ENCODE data around the gene NRG3. TPM values are rescaled to one million over a fixed set of nuclear protein-coding genes. Genes with fewer than 3 reads are reported as not detected.

NRG3 gene
- total and polyA plus RNA-seq, 5 donors from 2014 or later = not detected

GRCh38 chr10:82813856-82814255 is 938.9 kb downstream of the NRG3 start:
- peaks cover 4 to 5% of the 10 kb centered on the region in 2 experiments for H3K9me3 ChIP-seq (ENCODE audit: control insufficient read depth in 2 of 2, low read length in 2 of 2)
- no peak overlapping the region for H3K4me3 ChIP-seq (ENCODE audit: low read depth, low read length)
- no peak overlapping the region for H3K27ac Mint-ChIP-seq
- no peaks in the 10 kb centered on the region for H3K27me3 ChIP-seq (ENCODE audit: control insufficient read depth, insufficient read depth, low read length)
- H3K4me1 Mint-ChIP-seq = no peaks in the 10 kb centered on the region
- H3K36me3 Mint-ChIP-seq = no peaks in the 10 kb centered on the region
- H3K4me1 ChIP-seq (ENCODE audit: control insufficient read depth, insufficient read depth, low read length, poor library complexity, severe bottlenecking) = no peaks in the 10 kb centered on the region
- H3K27me3 Mint-ChIP-seq = no peaks in the 10 kb centered on the region
- no peak overlapping the region for H3K4me3 Mint-ChIP-seq
- no peaks in the 10 kb centered on the region for H3K36me3 ChIP-seq (ENCODE audit: control insufficient read depth, insufficient read depth, low read length)
- H3K27ac ChIP-seq (ENCODE audit: insufficient read depth, low read length, poor library complexity, severe bottlenecking) = no peak overlapping the region
- H3K9me3 Mint-ChIP-seq = peaks cover 0 to 24% (median 4%) of the 10 kb centered on the region in 7 donors
- ATAC-seq (ENCODE audit: low read depth in 2 of 2) = no peak
- DNase-seq = no peak

GRCh38 chr10:82814635-82815034 is 939.6 kb downstream of the NRG3 start:
- H3K27ac Mint-ChIP-seq = no peak overlapping the region
- ATAC-seq (ENCODE audit: low read depth in 2 of 2) (no peak), DNase-seq (no peak)

GRCh38 chr10:82815680-82816079 is 940.7 kb downstream of the NRG3 start:
- Histone ChIP-seq H3K27ac (ENCODE audit: insufficient read depth, low read length, poor library complexity, severe bottlenecking) (no peak overlapping the region), H3K4me3 (ENCODE audit: low read depth, low read length) (no peak overlapping the region), H3K27me3 (ENCODE audit: control insufficient read depth, insufficient read depth, low read length) (no peaks in the 10 kb centered on the region), H3K36me3 (ENCODE audit: control insufficient read depth, insufficient read depth, low read length) (no peaks in the 10 kb centered on the region), H3K9me3 (ENCODE audit: control insufficient read depth in 2 of 2, low read length in 2 of 2) (peaks cover 4 to 5% of the 10 kb centered on the region in 2 experiments), H3K4me1 (ENCODE audit: control insufficient read depth, insufficient read depth, low read length, poor library complexity, severe bottlenecking) (no peaks in the 10 kb centered on the region)
- no peaks in the 10 kb centered on the region for H3K27me3 Mint-ChIP-seq
- no peaks in the 10 kb centered on the region for H3K36me3 Mint-ChIP-seq
- DNase-seq (no peak), ATAC-seq (ENCODE audit: low read depth in 2 of 2) (no peak)
- H3K4me1 Mint-ChIP-seq = no peaks in the 10 kb centered on the region
- H3K9me3 Mint-ChIP-seq = peaks cover 1 to 25% (median 5%) of the 10 kb centered on the region in 7 donors
- no peak overlapping the region for H3K4me3 Mint-ChIP-seq
- H3K27ac Mint-ChIP-seq = no peak overlapping the region

More at GRCh38 chr10:82814635-82815034, 939.6 kb downstream of the NRG3 start:
- Histone ChIP-seq H3K36me3 (ENCODE audit: control insufficient read depth, insufficient read depth, low read length) (no peaks in the 10 kb centered on the region), H3K27ac (ENCODE audit: insufficient read depth, low read length, poor library complexity, severe bottlenecking) (no peak overlapping the region), H3K4me3 (ENCODE audit: low read depth, low read length) (no peak overlapping the region), H3K27me3 (ENCODE audit: control insufficient read depth, insufficient read depth, low read length) (no peaks in the 10 kb centered on the region), H3K4me1 (ENCODE audit: control insufficient read depth, insufficient read depth, low read length, poor library complexity, severe bottlenecking) (no peaks in the 10 kb centered on the region), H3K9me3 (ENCODE audit: control insufficient read depth in 2 of 2, low read length in 2 of 2) (peaks cover 4 to 5% of the 10 kb centered on the region in 2 experiments)
- peaks cover 1 to 26% (median 3%) of the 10 kb centered on the region in 7 donors for H3K9me3 Mint-ChIP-seq
- H3K27me3 Mint-ChIP-seq = no peaks in the 10 kb centered on the region
- H3K4me3 Mint-ChIP-seq = no peak overlapping the region
- H3K36me3 Mint-ChIP-seq = no peaks in the 10 kb centered on the region
- H3K4me1 Mint-ChIP-seq = no peaks in the 10 kb centered on the region

- no peak overlapping the region for H3K27ac ChIP-seq (ENCODE audit: insufficient read depth, low read length, poor library complexity, severe bottlenecking)
- no peak for ATAC-seq (ENCODE audit: low read depth in 2 of 2)
- DNase-seq = no peak
- Mint-ChIP-seq H3K27me3 (no peaks in the 10 kb centered on the region), H3K9me3 (peaks cover 1 to 22% (median 5%) of the 10 kb centered on the region in 7 donors), H3K27ac (no peak overlapping the region), H3K36me3 (no peaks in the 10 kb centered on the region), H3K4me3 (no peak overlapping the region), H3K4me1 (no peaks in the 10 kb centered on the region)
- peaks cover 2 to 4% of the 10 kb centered on the region in 2 experiments for H3K9me3 ChIP-seq (ENCODE audit: control insufficient read depth in 2 of 2, low read length in 2 of 2)
- H3K27me3 ChIP-seq (ENCODE audit: control insufficient read depth, insufficient read depth, low read length) = no peaks in the 10 kb centered on the region
- no peaks in the 10 kb centered on the region for H3K4me1 ChIP-seq (ENCODE audit: control insufficient read depth, insufficient read depth, low read length, poor library complexity, severe bottlenecking)
- H3K36me3 ChIP-seq (ENCODE audit: control insufficient read depth, insufficient read depth, low read length) = no peaks in the 10 kb centered on the region
- H3K4me3 ChIP-seq (ENCODE audit: low read depth, low read length) = no peak overlapping the region
These were observed 942.9 kb downstream of the NRG3 start for GRCh38 chr10:82817676-82818422.

- H3K27ac Mint-ChIP-seq = no peak overlapping the region
- H3K36me3 Mint-ChIP-seq = no peaks in the 10 kb centered on the region
- DNase-seq = no peak
- H3K9me3 ChIP-seq (ENCODE audit: control insufficient read depth in 2 of 2, low read length in 2 of 2) = peaks cover 0 to 2% of the 10 kb centered on the region in 2 experiments
- H3K9me3 Mint-ChIP-seq = peaks cover 0 to 9% (median 2%) of the 10 kb centered on the region in 7 donors
- no peak overlapping the region for H3K4me3 ChIP-seq (ENCODE audit: low read depth, low read length)
- no peak for ATAC-seq (ENCODE audit: low read depth in 2 of 2)
- H3K4me3 Mint-ChIP-seq = no peak overlapping the region
- no peaks in the 10 kb centered on the region for H3K27me3 ChIP-seq (ENCODE audit: control insufficient read depth, insufficient read depth, low read length)
- H3K36me3 ChIP-seq (ENCODE audit: control insufficient read depth, insufficient read depth, low read length) = no peaks in the 10 kb centered on the region
- no peaks in the 10 kb centered on the region for H3K4me1 Mint-ChIP-seq
- H3K27me3 Mint-ChIP-seq = no peaks in the 10 kb centered on the region
- no peak overlapping the region for H3K27ac ChIP-seq (ENCODE audit: insufficient read depth, low read length, poor library complexity, severe bottlenecking)
- no peaks in the 10 kb centered on the region for H3K4me1 ChIP-seq (ENCODE audit: control insufficient read depth, insufficient read depth, low read length, poor library complexity, severe bottlenecking)
These were observed 946.0 kb downstream of the NRG3 start for GRCh38 chr10:82821043-82821442.

GRCh38 chr10:82826132-82826531 is 951.1 kb downstream of the NRG3 start:
- no peaks in the 10 kb centered on the region for H3K27me3 Mint-ChIP-seq

GRCh38 chr10:82827901-82828300 is 952.9 kb downstream of the NRG3 start:
- no peaks in the 10 kb centered on the region for H3K4me1 ChIP-seq (ENCODE audit: control insufficient read depth, insufficient read depth, low read length, poor library complexity, severe bottlenecking)
- DNase-seq (no peak), ATAC-seq (ENCODE audit: low read depth in 2 of 2) (no peak)
- no peak overlapping the region for H3K4me3 Mint-ChIP-seq
- H3K4me3 ChIP-seq (ENCODE audit: low read depth, low read length) = no peak overlapping the region
- no peaks in the 10 kb centered on the region for H3K4me1 Mint-ChIP-seq
- peaks cover 0 to 3% of the 10 kb centered on the region in 2 experiments for H3K9me3 ChIP-seq (ENCODE audit: control insufficient read depth in 2 of 2, low read length in 2 of 2)
- no peaks in the 10 kb centered on the region for H3K27me3 Mint-ChIP-seq
- H3K36me3 ChIP-seq (ENCODE audit: control insufficient read depth, insufficient read depth, low read length) = no peaks in the 10 kb centered on the region
- no peaks in the 10 kb centered on the region for H3K27me3 ChIP-seq (ENCODE audit: control insufficient read depth, insufficient read depth, low read length)
- H3K9me3 Mint-ChIP-seq = peaks cover 0 to 10% (median 0%) of the 10 kb centered on the region in 7 donors
- H3K36me3 Mint-ChIP-seq = no peaks in the 10 kb centered on the region
- no peak overlapping the region for H3K27ac ChIP-seq (ENCODE audit: insufficient read depth, low read length, poor library complexity, severe bottlenecking)
- H3K27ac Mint-ChIP-seq = no peak overlapping the region

More at GRCh38 chr10:82826132-82826531, 951.1 kb downstream of the NRG3 start:
- no peak for DNase-seq
- ATAC-seq (ENCODE audit: low read depth in 2 of 2) = no peak
- peaks cover 0 to 3% of the 10 kb centered on the region in 2 experiments for H3K9me3 ChIP-seq (ENCODE audit: control insufficient read depth in 2 of 2, low read length in 2 of 2)
- no peak overlapping the region for H3K4me3 Mint-ChIP-seq
- no peaks in the 10 kb centered on the region for H3K4me1 ChIP-seq (ENCODE audit: control insufficient read depth, insufficient read depth, low read length, poor library complexity, severe bottlenecking)
- no peak overlapping the region for H3K27ac Mint-ChIP-seq
- no peak overlapping the region for H3K4me3 ChIP-seq (ENCODE audit: low read depth, low read length)
- H3K4me1 Mint-ChIP-seq = no peaks in the 10 kb centered on the region
- H3K9me3 Mint-ChIP-seq = peaks cover 0 to 10% (median 0%) of the 10 kb centered on the region in 7 donors
- no peaks in the 10 kb centered on the region for H3K27me3 ChIP-seq (ENCODE audit: control insufficient read depth, insufficient read depth, low read length)
- H3K36me3 ChIP-seq (ENCODE audit: control insufficient read depth, insufficient read depth, low read length) = no peaks in the 10 kb centered on the region
- H3K36me3 Mint-ChIP-seq = no peaks in the 10 kb centered on the region
- H3K27ac ChIP-seq (ENCODE audit: insufficient read depth, low read length, poor library complexity, severe bottlenecking) = no peak overlapping the region

- DNase-seq (no peak), ATAC-seq (ENCODE audit: low read depth in 2 of 2) (no peak)
- Mint-ChIP-seq H3K27me3 (peaks cover 5% of the 10 kb centered on the region), H3K9me3 (peaks cover 0 to 19% (median 5%) of the 10 kb centered on the region in 7 donors), H3K4me3 (no peak overlapping the region), H3K27ac (no peak overlapping the region), H3K4me1 (no peaks in the 10 kb centered on the region), H3K36me3 (no peaks in the 10 kb centered on the region)
- Histone ChIP-seq H3K27me3 (ENCODE audit: control insufficient read depth, insufficient read depth, low read length) (no peaks in the 10 kb centered on the region), H3K4me3 (ENCODE audit: low read depth, low read length) (no peak overlapping the region), H3K4me1 (ENCODE audit: control insufficient read depth, insufficient read depth, low read length, poor library complexity, severe bottlenecking) (no peaks in the 10 kb centered on the region), H3K27ac (ENCODE audit: insufficient read depth, low read length, poor library complexity, severe bottlenecking) (no peak overlapping the region), H3K36me3 (ENCODE audit: control insufficient read depth, insufficient read depth, low read length) (no peaks in the 10 kb centered on the region), H3K9me3 (ENCODE audit: control insufficient read depth in 2 of 2, low read length in 2 of 2) (no peaks in the 10 kb centered on the region)
These were observed 972.2 kb downstream of the NRG3 start for GRCh38 chr10:82847242-82847641.
